22Rv1 (cell line): ENCODE measurements around the gene DOHH.

Experiments
- ZFX ChIP-seq: fragments of 450-650 bp; IDR thresholded peaks from 2 replicates; pipeline ENCODE4 v1.6.1; 2017; ENCODE audit warnings: antibody characterized with exemption, borderline replicate concordance
- TF ChIP-seq, protein P1 (sequence below): fragments of 450-650 bp; IDR thresholded peaks from 2 replicates; pipeline ENCODE4 v1.5.1; 2017; ENCODE audit warnings: mild to moderate bottlenecking

DNA sequence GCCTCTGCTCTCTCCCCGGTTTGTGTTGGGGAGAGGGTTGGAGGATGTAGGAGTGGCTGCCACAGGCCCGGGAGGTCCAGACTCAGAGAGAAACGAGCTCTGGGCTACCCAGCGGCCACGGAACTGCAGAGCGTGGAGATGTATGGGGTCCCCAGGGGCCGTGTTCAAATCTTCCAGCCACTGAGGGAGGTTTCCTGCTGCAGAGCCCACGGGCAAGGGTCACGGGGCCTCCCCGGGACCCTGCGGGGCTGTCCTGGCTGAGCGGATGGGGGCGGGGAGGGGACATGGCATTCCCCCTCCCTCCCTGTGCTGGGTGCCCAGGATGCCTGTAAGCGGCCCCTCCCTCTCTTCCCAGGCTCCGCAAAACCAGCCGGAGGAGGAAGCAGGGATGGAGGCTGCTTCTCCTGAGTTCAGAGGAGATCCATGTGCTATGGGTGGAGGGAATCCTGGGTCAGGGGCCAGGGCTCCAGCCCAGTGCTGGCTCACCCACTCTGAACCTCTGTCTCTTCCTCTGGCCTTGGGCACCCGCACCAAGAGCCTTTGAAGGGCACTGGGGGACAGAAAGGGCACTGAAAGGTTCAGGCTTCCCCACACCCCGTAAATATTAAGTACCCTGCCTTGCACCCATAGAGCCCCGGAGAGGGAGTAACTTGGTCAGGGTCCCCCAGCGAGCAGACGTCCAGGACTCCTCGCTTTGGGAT, 42.8 kb downstream of the DOHH start:
- TF ChIP-seq, protein P1, sequence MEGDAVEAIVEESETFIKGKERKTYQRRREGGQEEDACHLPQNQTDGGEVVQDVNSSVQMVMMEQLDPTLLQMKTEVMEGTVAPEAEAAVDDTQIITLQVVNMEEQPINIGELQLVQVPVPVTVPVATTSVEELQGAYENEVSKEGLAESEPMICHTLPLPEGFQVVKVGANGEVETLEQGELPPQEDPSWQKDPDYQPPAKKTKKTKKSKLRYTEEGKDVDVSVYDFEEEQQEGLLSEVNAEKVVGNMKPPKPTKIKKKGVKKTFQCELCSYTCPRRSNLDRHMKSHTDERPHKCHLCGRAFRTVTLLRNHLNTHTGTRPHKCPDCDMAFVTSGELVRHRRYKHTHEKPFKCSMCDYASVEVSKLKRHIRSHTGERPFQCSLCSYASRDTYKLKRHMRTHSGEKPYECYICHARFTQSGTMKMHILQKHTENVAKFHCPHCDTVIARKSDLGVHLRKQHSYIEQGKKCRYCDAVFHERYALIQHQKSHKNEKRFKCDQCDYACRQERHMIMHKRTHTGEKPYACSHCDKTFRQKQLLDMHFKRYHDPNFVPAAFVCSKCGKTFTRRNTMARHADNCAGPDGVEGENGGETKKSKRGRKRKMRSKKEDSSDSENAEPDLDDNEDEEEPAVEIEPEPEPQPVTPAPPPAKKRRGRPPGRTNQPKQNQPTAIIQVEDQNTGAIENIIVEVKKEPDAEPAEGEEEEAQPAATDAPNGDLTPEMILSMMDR = no peak
- no peak for TF ChIP-seq ZFX
